GM18517 (cell line): ENCODE measurements around the gene ADCYAP1.

Experiments
- ATAC-seq: cut with Tn5 transposase; IDR thresholded peaks from one replicate; pipeline ENCODE4 v1.9.1; 2021; ENCODE audit warnings: mild to moderate bottlenecking, moderate library complexity; ENCODE audit not compliant: unreplicated experiment

ADCYAP1 gene

GRCh38 chr18:908758-909724 lies 4.4 kb downstream of the ADCYAP1 start:
- ATAC-seq, result no peak

- ATAC-seq, result no peak
Measured at GRCh38 chr18:910247-910646, 5.6 kb downstream of the ADCYAP1 start.

DNA sequence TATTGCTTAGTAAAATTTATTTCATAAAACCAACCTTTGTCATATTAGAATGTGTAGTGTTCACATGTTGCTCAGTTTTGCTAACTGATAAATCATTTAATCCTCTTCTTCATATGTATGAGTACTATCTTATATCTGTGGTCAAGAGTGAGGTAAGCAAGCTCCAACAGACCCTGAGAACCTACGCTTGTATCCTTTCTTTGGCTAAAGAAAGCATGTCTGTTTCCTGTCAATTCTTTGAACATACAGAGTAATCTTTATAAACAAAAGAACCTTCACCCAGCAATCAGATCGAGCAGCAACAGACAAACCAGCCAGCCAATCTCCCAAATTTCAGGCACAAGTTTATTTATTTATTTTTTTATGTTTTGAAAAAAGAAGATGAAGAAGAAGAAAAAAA lies 6.4 kb downstream of the ADCYAP1 start:
- ATAC-seq, result no peak

DNA sequence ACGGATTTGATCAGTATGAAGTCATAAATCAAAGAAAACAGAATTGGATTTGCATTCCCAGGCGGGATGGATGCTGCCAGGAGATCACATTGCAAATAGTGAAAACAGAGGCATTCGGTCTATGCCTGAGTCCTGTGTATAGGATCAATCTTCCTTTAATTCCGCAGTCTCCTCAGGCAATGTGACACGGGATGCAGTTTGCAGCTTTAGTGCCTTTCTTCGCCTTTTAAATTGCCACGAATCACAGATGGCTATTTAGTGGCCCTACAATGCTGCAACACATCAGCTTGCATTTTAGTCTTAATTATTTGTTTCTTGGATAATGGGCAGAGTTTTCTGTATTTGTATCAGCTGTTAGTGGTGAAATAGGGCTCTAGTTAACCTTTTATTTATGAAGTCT lies 6.8 kb downstream of the ADCYAP1 start:
- no peak for ATAC-seq

- no peak for ATAC-seq
Measured at GRCh38 chr18:916562-916961, 11.9 kb downstream of the ADCYAP1 start.

DNA sequence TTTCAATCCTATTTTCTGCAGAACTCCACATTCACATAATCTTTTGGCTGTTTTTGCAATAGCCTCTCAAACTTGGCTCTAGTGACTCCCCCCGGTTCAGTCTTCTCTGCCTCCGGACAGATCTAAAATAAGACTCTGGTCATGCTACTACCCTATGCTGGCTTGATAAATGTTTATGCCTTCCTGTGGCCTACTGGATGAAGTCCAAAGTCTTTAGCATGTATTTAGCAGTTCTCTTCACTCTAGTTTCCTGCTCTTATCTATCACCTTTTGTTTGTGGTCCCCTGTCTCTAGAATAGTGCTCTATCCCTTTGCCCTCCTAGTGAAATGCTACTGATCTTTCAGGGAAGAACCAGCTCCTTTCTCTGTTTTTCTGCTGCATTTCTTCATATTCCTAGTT lies 14.4 kb downstream of the ADCYAP1 start:
- ATAC-seq, result no peak

GRCh38 chr18:923144-923866 lies 18.6 kb downstream of the ADCYAP1 start:
- no peak for ATAC-seq

- ATAC-seq, result no peak
Measured at GRCh38 chr18:924987-925386, 20.3 kb downstream of the ADCYAP1 start.

DNA sequence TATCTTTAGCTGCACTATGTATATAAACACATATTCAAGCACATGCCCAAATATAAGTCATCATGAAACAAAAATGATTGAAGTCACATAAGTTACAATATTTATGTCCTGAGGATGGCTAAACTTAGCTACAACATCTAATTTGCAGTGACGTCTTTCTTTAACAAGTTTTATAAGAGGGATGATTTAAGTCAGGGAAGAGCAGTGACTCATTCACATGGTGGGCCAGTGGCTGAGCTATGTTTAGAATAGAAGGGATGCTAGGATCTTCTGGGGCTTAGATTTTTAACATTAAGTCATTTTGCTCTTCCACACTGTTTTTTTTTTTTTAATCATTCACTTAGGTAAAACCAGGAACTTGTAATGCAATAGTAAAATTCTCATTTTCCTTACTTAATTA lies 22.3 kb downstream of the ADCYAP1 start:
- ATAC-seq, result no peak

DNA sequence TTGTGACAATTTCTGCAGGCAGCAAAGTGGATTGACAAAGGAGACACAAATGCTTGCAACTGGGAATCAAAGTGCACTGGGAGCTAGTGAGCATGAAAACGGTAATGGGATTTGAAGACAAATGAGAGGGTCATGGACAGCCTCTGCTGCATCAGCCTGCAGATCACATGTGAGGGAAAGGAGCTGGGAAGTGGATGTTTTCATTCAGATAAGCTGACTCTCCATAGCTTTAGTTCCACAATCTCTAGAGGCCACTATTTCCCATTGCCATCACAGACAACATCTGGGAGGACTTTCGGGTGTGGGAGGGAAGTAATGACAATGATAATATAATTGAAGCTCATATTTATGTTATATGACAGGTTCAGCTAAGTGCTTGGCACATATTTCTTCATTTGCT lies 28.4 kb downstream of the ADCYAP1 start:
- ATAC-seq, result no peak

DNA sequence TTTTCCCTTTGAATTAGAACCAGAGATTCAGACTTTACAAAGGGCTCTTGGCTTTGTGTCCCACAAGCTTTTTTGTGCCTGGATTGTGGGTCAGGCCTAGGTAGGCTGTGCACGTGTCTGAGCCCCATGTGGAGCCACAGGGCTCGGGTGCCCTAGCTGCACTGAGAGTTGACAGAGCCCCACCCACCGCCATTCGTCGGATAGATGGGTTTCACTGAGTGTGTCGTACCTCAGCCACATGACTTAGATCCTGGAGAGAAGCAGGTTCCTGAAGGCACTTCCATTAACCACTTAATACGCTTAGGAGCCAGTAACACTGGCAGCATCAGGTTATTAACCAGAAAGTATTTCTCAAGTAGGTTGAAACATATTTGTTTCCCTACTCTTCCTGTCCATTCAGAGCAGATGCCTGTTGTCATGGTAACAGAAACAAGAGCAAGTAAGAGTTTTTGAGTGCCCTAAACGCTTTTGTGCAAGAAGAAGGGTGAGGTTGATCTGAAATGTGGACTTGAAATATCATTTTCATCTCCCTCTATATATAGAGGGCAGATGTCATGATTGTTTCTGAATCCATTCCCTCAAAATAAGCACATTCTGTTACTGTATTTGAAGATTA lies 30.0 kb downstream of the ADCYAP1 start:
- no peak for ATAC-seq

GRCh38 chr18:936941-937340 lies 32.3 kb downstream of the ADCYAP1 start:
- no peak for ATAC-seq

DNA sequence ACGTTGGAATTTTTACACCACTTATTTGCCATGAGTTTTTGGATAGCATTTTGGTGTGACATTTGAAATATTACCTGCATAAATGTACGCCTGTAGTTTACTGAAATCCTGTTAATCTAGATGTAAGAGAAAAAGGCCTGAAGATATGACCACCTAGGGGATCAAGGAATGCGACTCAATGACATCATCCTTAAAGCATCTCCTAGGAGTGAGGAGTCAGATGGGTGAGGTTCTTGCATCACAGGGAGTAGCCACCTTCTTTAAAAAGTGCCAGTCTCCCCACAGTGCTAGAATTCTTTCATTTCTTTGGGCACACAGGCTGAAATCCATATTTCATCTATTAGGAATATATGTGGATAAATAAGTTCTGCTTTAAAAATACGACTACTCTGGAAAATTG lies 34.5 kb downstream of the ADCYAP1 start:
- no peak for ATAC-seq

GRCh38 chr18:939958-940357 lies 35.3 kb downstream of the ADCYAP1 start:
- ATAC-seq, result no peak

DNA sequence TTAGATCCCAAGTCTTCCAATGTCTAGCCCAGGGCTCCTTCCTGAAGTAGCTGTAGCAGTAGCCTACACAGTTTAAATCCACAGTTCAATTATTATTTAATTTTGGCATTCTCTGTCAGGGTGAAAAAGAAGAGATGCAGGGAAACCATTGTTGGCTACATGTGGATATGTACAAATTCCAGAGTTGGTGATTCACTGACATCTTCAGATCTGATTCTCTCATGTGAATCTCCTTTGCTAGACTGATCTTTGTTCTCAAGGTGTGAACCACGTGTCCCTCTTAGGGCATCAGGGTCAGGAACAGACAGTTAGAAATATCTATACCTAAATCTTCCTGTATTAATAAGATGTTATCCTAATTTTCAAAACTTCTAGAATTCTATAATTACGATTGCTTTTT lies 36.7 kb downstream of the ADCYAP1 start:
- ATAC-seq, result no peak

- ATAC-seq, result no peak
Measured at GRCh38 chr18:944440-944839, 39.8 kb downstream of the ADCYAP1 start.

DNA sequence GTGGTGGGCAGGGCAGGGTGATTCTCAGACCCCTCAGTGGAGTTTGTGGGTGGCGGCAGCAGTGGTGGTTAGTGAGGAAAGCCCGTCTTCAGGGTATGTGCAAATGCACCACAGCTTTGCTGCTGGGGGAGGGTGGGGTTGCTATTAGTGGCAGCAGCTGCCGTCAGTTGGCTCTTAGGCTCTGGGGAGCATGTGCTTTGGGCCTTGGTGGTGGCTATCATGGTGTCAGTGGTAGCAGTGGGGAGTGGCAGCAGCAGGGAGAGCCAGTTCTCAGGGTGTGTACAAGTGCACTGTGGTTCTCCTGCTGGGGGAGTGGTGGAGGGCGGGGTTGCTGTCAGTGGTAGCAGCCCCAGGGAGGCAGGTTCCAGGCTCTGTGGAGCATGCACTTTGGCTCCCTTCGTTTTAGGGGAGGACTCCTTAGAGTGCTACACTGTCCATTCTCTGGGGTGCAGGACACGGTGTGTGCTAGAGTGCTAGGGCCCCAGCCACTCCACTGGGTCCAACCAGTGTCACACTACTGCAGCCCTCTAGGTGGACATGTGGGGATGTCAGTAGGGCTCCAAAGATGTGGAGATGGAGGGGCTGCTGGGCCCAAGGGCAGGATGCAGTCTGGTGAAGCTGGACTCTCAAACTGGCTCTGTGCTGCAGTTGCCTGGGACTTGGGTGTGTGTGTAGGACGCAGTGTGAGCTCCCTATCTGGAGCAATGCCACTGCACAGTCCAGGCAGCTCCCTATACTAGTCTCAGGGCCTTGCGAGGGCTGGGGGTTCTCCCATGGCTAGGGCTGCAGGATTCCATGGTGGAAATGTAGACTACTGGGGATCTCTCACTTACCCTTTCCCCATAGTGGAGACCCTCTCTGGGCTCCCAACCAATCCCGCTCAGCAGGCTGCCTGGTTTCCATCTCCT lies 45.3 kb downstream of the ADCYAP1 start:
- no peak for ATAC-seq

GRCh38 chr18:950882-951495 lies 46.3 kb downstream of the ADCYAP1 start:
- ATAC-seq, result no peak

GRCh38 chr18:955384-956066 lies 50.9 kb downstream of the ADCYAP1 start:
- ATAC-seq, result no peak

- ATAC-seq, result no peak
Measured at GRCh38 chr18:957829-958228, 53.2 kb downstream of the ADCYAP1 start.
